Limb (tissue), 2 donors: ENCODE data around the gene PSMB5.
"Not testable (repeated sequence)": the region's sequence is repeated elsewhere in the genome, so short reads cannot be mapped to it uniquely, and the experiment has no call there.

Source experiments
- DNase-seq, 2 donors: peaks; one replicate each; pipeline ENCODE4 v3.0.0-alpha.2; 2016; ENCODE audit errors: extremely low spot score in 2 of 2

The PSMB5 gene

GRCh38 chr14:23015618-23016017 lies 19.1 kb downstream of the PSMB5 start:
- DNase-seq, result no peak

- not testable (repeated sequence) for DNase-seq
Observed at GRCh38 chr14:23013749-23014054, 21.0 kb downstream of the PSMB5 start.

DNA sequence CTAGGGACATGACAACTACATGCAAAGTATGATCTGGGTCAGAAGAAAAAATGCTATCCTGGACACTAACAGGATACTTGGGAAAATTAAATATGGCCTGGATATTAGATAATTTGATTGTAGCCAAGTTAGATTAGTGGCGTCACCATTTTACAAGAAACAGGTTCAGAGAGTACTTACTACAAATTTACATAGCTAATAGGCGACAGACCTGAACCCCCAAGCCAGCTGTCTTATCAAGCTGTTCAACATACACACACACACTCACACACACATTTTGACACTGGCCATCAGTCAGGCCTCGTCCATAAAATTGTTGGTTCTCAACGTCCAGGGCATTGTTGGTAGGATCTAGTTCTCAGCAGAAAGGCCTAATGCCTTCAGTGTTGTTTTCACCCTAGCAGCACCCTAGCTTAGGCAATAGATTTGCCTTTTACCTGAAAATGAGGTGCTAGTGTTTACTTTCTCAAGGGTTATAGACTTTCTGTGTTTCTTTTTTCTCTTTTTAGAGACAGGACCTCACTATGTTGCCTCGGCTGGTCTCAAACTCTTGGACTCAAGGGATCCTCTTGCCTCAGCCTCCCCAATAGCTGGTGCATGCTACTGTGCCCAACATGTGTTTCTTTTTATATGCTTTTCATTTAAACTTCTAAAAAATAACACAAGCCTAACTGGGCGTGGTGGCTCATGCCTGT lies 21.5 kb downstream of the PSMB5 start:
- no peak for DNase-seq

GRCh38 chr14:23009939-23010726 lies 24.6 kb downstream of the PSMB5 start, which contains the start of gene C14orf93:
Gene C14orf93 (minus strand): TSS chr14:23010143. CDS start chr14:22999023, 11,120 bp downstream.
- DNase-seq, result peak; percentile 71 to 87

DNA sequence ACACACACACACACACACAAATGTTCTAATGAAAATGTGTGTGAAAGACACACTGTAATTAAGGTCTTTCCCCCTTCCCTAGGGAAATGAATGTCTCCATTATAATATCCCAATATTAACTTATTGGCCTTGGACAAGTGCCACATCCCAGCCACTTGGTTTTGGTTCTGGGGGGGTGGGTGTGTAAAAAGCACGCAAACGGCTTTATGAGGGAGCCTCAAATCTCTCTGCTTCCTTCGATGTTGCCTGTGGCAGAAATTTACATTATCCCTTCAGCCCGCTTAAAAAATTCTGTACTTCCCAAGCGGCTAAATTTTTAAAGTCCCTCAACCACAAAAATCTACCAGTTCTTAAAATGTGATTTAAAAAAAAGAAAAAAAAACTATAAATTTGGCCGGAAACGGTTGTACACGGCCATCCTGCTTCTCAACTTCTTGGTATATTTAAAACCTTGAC lies 25.2 kb downstream of the PSMB5 start:
- DNase-seq, result no peak

- DNase-seq, result no peak
Observed at GRCh38 chr14:23008831-23009230, 25.9 kb downstream of the PSMB5 start.

DNA sequence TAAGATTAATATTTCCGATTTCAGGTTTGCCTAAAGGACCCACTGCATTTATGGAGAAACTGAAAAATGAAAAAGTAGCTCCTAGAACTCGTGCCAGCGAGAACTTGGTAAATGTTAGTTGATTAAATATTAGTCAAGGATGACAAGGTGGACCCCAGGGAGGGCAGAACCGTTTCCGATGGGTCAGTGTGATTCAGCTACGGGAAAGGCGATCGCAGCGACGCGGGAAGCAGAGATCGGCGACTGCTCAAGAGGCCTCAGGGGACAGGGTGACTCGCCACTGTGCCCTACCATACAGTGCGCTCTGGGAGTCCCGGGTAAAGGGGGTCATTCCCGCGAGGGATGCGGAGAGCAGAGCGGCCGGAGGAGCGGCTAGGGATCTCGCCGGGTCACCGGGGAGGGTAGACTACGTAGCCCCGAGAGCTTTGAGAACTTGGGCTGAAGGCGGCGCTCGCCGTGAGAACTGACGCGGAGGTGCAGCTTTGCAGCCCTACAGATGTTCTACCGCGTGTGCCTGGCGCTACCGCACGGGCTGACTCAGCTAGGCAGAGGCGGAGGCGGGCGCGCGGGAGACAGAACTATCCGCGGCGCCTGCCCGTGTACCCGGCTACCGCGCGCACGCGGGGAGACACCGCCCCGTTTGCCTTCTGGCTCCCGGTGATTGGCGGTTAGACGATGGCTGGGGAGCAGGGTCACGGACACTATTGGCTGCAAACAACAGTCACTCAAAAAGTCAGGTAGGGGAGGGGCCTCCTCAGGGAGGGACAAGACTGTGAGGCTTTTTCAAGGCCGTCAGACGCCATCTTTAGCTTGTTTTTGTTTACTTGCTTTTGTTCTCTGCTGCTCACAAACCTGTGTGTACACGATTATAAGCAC lies 27.9 kb downstream of the PSMB5 start:
- peak; percentile 97 for DNase-seq

DNA sequence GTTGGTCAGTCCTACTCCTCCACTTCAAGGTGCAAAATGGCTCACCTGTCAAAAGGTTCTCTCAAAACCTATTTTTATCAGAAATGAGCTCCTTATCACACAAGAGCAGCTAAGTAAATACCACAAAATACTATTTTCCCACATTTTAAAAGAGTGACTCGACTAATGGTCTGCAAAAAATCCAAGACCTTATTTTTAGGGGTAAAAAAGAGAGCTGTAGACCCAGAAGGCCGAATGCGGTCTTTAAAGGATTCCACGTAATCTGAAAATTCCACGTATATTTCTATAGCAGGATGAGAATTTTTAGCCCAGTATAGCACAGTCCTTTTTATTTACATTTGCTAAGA lies 28.5 kb downstream of the PSMB5 start:
- DNase-seq, result no peak

GRCh38 chr14:23005451-23006187 lies 29.1 kb downstream of the PSMB5 start:
- DNase-seq, result no peak

DNA sequence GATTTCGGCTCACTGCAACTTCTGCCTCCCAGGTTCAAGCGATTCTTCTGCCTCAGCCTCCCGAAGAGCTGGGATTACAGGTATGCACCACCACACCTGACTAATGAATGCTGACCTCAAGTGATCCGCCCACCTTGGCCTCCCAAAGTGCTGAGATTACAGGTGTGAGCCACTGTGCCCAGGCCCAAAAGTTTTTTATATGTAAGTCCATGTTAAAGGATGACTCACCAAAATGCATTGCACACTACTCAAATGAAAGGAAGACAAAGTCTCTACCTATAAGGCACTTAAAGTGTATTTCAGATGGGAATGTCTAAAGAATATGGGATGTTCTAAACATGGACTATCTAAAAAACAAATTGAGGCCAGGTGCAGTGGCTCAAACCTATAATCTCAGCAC lies 30.4 kb downstream of the PSMB5 start:
- not testable (repeated sequence) for DNase-seq

GRCh38 chr14:23002592-23002991 lies 32.1 kb downstream of the PSMB5 start:
- no peak for DNase-seq

GRCh38 chr14:23000860-23001259 lies 33.8 kb downstream of the PSMB5 start:
- DNase-seq, result no peak

- no peak for DNase-seq
Observed at GRCh38 chr14:22998329-22999012, 36.2 kb downstream of the PSMB5 start.

GRCh38 chr14:22997676-22998323 lies 36.9 kb downstream of the PSMB5 start:
- DNase-seq, result no peak

DNA sequence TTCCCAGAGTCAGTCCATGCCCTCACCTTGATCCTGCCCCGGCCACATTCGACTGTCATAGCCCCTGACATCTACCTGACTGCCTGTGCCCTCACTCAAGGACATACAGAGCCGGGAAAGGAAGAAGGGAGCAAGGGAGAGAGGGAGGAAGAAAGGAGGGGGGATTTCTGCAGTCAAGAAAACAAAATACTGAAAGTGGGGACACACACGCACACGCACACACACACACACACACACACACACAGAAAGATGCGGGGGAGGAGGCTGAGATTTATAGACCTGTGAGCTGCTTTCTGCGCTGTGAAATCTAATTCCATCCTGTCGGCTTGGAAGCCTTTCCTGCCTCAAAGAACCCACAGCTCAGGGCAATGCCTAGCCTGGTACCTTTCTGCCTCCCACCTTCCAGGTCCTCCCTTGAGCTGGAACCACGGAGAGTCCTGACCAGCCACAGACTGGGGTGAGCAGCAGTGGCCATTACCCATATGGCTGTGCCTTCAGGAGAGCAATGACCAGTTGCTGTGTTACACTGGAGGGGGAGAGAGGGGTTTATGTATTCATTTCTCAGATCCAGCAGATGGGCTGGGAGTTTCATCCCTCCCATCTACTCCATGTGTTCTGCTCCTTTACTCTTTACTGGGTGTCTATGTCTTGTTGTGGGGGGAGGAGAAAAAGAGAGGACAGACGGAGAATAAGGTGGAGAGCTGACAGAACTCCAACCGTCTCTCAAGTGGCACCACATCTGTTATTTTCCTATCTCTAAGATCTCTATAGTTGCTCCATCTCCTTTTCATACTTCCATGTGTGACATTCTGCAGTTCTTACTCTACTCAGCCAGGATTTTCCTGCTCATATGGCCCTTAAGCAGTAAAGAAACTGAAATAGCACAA lies 37.7 kb downstream of the PSMB5 start:
- peak in 1 of 2 donors; percentile 71 for DNase-seq

- DNase-seq, result no peak
Observed at GRCh38 chr14:22995889-22996625, 38.6 kb downstream of the PSMB5 start.

DNA sequence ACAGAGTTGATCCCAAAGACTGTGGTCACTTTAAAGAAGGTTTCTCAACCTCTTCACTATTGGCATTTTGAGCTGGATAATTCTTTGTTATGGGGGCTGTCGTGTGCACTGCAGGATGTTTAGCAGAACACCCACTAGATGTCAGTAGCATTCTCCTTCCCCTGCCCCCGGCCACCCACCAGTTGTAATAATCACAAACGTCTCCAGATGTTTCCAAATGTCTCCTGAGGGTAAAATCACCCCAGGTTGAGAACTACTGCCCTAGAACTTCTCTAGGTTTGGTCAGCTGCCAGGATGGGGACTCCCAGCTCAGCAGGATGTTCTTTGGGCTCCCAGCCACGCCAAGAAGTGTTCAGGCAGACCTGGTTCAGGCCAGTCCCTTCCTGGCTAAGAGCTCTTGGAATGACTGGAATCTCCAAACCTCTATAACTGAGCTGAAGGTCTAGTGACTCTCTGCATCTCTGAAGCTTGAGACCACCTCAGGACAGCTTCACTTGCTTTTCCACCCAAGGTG lies 39.9 kb downstream of the PSMB5 start:
- DNase-seq, result peak; percentile 51 to 63

GRCh38 chr14:22993517-22993916 lies 41.2 kb downstream of the PSMB5 start:
- no peak for DNase-seq
